Tibial artery (tissue), 4 donors: ENCODE results near the gene EIPR1.

Experiments used
- DNase-seq, 2 donors: peaks; one replicate each; pipeline ENCODE4 v3.0.0-alpha.2; 2019
- H3K27ac ChIP-seq, 2 donors: fragments of 200-600 bp; sonication (generic) in 1 of 2; 1 replicate in 1 of 2; 2 replicates in 1 of 2; pipeline ENCODE4 v1.5.1; 2018 to 2019; ENCODE audit warnings: mild to moderate bottlenecking in 1 of 2
- H3K27me3 ChIP-seq, 2 donors: fragments of 200-600 bp; sonication (generic) in 1 of 2; one replicate each; pipeline versions ENCODE4 v1.5.1 to v1.6.0; 2016 to 2019
- H3K36me3 ChIP-seq, 3 donors: fragments of 200-600 bp; sonication (generic) in 2 of 3; one replicate each; pipeline ENCODE4 v1.5.1; 2016 to 2019; ENCODE audit warnings: mild to moderate bottlenecking in 2 of 3
- H3K4me1 ChIP-seq, 4 donors: fragments of 200-600 bp; sonication (generic) in 2 of 4; 1 replicate in 3 of 4; 2 replicates in 1 of 4; pipeline ENCODE4 v1.5.1; 2016 to 2019
- H3K4me3 ChIP-seq, 2 donors: fragments of 200-600 bp; sonication (generic) in 1 of 2; 1 replicate in 1 of 2; 2 replicates in 1 of 2; pipeline ENCODE4 v1.5.1; 2018 to 2019; ENCODE audit warnings: mild to moderate bottlenecking in 2 of 2
- H3K9me3 ChIP-seq, 3 donors: fragments of 200-600 bp; sonication (generic) in 1 of 3; one replicate each; pipeline ENCODE4 v1.5.1; 2016 to 2019
- CTCF ChIP-seq, 2 experiments: fragments of 200-600 bp in 1 of 2; fragments of 450-650 bp in 1 of 2; IDR thresholded peaks; one replicate each; pipeline ENCODE4 v1.5.1; 2017 to 2019; ENCODE audit warnings: antibody characterized with exemption in 2 of 2, mild to moderate bottlenecking in 1 of 2, moderate library complexity in 1 of 2
- intact Hi-C: fragments of 100-400 bp; cut with DNase I; formaldehyde crosslinking; loops from one replicate; pipeline ENCODE4 v1.15.0; 2023; ENCODE audit warnings: low total_unique reads

Gene EIPR1

GRCh38 chr2:3142961-3143571 is 234.6 kb downstream of the EIPR1 start:
- no peak overlapping the region for H3K4me3 ChIP-seq
- H3K27ac ChIP-seq = no peak overlapping the region
- H3K27me3 ChIP-seq = no peaks in the 10 kb centered on the region
- DNase-seq = no peak
- intact Hi-C loops = no loop called here
- TF ChIP-seq CTCF (IDR thresholded peaks at IDR 0.05) = no peak
- no peaks in the 10 kb centered on the region for H3K36me3 ChIP-seq
- peaks cover 0 to 6% (median 2%) of the 10 kb centered on the region in 4 donors for H3K4me1 ChIP-seq
- H3K9me3 ChIP-seq = no peaks in the 10 kb centered on the region

- Histone ChIP-seq H3K36me3 (no peaks in the 10 kb centered on the region), H3K27ac (no peak overlapping the region), H3K27me3 (no peaks in the 10 kb centered on the region), H3K9me3 (no peaks in the 10 kb centered on the region), H3K4me3 (no peak overlapping the region), H3K4me1 (peaks cover 0 to 6% (median 2%) of the 10 kb centered on the region in 4 donors)
- intact Hi-C loops = no loop called here
- DNase-seq = no peak
- TF ChIP-seq CTCF (IDR thresholded peaks at IDR 0.05) = no peak
Measured at GRCh38 chr2:3142210-3142609, 235.4 kb downstream of the EIPR1 start.

- no peaks in the 10 kb centered on the region for H3K9me3 ChIP-seq
- no peaks in the 10 kb centered on the region for H3K36me3 ChIP-seq
- peaks cover 0 to 6% (median 2%) of the 10 kb centered on the region in 4 donors for H3K4me1 ChIP-seq
- no peak overlapping the region for H3K4me3 ChIP-seq
- H3K27ac ChIP-seq = no peak overlapping the region
- TF ChIP-seq CTCF (IDR thresholded peaks at IDR 0.05) = no peak
- no peak for DNase-seq
- intact Hi-C loops = no loop called here
- H3K27me3 ChIP-seq = no peaks in the 10 kb centered on the region
Measured at GRCh38 chr2:3141696-3142095, 235.9 kb downstream of the EIPR1 start.

- no peak overlapping the region for H3K27ac ChIP-seq
- peaks cover 0 to 5% (median 0%) of the 10 kb centered on the region in 3 donors for H3K9me3 ChIP-seq
- no peaks in the 10 kb centered on the region for H3K36me3 ChIP-seq
- intact Hi-C loops = no loop called here
- no peaks in the 10 kb centered on the region for H3K27me3 ChIP-seq
- TF ChIP-seq CTCF (IDR thresholded peaks at IDR 0.05) = no peak
- DNase-seq = no peak
- H3K4me3 ChIP-seq = no peak overlapping the region
- peaks cover 0 to 6% (median 2%) of the 10 kb centered on the region in 4 donors for H3K4me1 ChIP-seq
Measured at GRCh38 chr2:3139906-3140305, 237.7 kb downstream of the EIPR1 start.
